Measurements from ENCODE around the gene AP1AR. TPM values are rescaled to one million over a fixed set of nuclear protein-coding genes. Genes with fewer than 3 reads are reported as not detected.
A peak's percentile ranks its signal among the peaks of the same experiment; 100 is the strongest.

AP1AR gene, protein sequence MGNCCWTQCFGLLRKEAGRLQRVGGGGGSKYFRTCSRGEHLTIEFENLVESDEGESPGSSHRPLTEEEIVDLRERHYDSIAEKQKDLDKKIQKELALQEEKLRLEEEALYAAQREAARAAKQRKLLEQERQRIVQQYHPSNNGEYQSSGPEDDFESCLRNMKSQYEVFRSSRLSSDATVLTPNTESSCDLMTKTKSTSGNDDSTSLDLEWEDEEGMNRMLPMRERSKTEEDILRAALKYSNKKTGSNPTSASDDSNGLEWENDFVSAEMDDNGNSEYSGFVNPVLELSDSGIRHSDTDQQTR
- 22.0 and 31.0 TPM in 2 replicates for total RNA-seq

DNA sequence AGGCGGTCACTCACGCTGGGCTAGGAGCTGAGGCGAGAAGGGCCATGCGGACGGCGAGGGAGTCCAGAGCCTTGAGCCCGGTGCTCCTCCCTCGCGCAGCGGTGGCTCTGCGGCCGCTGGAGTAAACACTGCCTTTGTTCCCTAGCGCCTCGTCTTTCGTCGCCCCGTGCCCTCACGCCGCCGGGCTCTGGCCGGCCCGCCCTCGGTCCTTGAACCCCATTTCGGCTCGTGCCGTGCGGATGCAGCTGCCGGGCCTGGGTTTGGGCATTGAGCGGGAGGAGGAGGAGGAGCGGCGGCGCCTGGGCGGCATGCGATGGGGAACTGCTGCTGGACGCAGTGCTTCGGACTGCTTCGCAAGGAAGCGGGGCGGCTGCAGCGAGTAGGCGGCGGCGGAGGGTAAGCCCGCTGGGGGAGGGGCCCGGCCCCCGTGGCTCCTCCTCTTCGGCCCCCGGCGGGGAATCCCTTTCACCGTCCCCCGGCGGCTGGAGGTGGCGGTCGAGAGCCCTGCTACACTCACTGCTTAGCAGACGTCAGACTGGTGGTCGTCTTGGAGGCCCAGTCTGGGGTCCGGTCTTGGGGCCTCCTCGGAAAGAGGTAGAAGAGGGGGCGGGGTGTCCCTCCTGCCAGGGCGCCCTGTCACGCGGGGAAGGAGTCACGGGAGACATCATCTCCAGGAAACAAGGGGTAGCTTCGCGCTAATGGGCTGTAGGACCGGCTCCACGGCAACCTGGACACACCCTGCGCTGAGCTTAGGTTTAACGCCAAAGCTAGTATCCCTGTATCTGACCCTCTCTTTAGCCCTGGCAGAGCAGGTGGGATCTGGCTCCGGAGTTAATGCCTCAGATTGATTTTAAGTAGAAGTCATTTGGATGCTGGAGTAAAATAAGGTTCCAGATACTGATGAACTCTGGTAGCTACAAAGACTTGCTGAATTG is at the start of gene AP1AR:
Gene AP1AR (plus strand): TSS at position 9 of the 935 bp plus-strand sequence. CDS start 305 bp downstream, at position 314.
- no peaks in the 10 kb centered on the region for H3K27me3 ChIP-seq (ENCODE audit: control insufficient read depth, insufficient read depth, low read length)
- TF ChIP-seq CTCF (IDR thresholded peaks at IDR 0.05; ENCODE audit: insufficient read depth, low read length, poor library complexity, severe bottlenecking): peak; percentile 50
- no peaks in the 10 kb centered on the region for H3K36me3 ChIP-seq (ENCODE audit: control insufficient read depth, insufficient read depth, low read length)
- no peak for DNase-seq (ENCODE audit: low read depth)
- peak within 1 kb of the TSS; percentile 94 for H3K4me3 ChIP-seq (ENCODE audit: low read depth, low read length)

- no peak for TF ChIP-seq CTCF (IDR thresholded peaks at IDR 0.05; ENCODE audit: insufficient read depth, low read length, poor library complexity, severe bottlenecking)
- Histone ChIP-seq H3K27me3 (ENCODE audit: control insufficient read depth, insufficient read depth, low read length) (no peaks in the 10 kb centered on the region), H3K36me3 (ENCODE audit: control insufficient read depth, insufficient read depth, low read length) (no peaks in the 10 kb centered on the region), H3K4me3 (ENCODE audit: low read depth, low read length) (no peak overlapping the region)
- no peak for DNase-seq (ENCODE audit: low read depth)
Measured at GRCh38 chr4:112182604-112183003, 49.0 kb upstream of the AP1AR start.

DNA sequence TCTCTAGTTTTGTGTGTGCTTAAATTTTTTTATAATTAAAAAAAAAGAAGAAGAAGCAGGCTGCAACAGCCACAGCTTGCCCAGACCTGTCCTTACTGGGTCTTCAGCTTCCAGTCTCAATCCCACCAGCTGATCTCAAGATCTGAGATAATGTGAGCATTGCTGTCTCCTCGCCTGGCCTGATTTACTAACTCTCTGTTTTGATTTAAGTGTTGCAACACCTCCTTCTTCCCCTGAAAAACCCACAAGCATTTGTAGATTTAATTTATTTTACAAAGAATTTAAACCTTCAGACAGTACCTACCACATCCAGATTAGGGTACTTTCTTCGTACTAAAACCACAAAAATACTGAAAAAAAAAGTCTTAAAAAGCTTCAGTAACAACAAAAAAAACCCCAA is 48.3 kb upstream of the AP1AR start:
- no peak for TF ChIP-seq CTCF (IDR thresholded peaks at IDR 0.05; ENCODE audit: insufficient read depth, low read length, poor library complexity, severe bottlenecking)
- Histone ChIP-seq H3K27me3 (ENCODE audit: control insufficient read depth, insufficient read depth, low read length) (no peaks in the 10 kb centered on the region), H3K36me3 (ENCODE audit: control insufficient read depth, insufficient read depth, low read length) (no peaks in the 10 kb centered on the region), H3K4me3 (ENCODE audit: low read depth, low read length) (no peak overlapping the region)
- DNase-seq (ENCODE audit: low read depth): no peak

DNA sequence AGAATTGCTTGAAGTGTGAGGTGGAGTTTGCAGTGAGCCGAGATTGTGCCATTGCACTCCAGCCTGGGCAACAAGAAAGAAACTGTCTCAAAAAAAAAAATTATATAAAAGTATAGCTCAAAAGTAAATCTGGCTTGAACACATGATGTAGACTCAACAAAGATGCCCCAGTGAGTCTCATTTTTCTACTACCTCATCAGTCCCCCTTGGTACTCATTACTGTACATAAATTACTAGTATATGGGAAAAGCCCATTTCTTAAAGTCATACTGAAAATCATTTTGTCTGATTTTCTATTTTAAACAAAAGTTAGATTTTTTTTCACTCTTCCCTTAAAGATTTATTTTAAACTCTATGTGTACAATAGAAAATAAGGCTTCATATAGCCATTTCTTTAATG is 47.1 kb upstream of the AP1AR start:
- no peak for TF ChIP-seq CTCF (IDR thresholded peaks at IDR 0.05; ENCODE audit: insufficient read depth, low read length, poor library complexity, severe bottlenecking)
- DNase-seq (ENCODE audit: low read depth): no peak
- no peaks in the 10 kb centered on the region for H3K27me3 ChIP-seq (ENCODE audit: control insufficient read depth, insufficient read depth, low read length)
- H3K4me3 ChIP-seq (ENCODE audit: low read depth, low read length): no peak overlapping the region
- H3K36me3 ChIP-seq (ENCODE audit: control insufficient read depth, insufficient read depth, low read length): no peaks in the 10 kb centered on the region

GRCh38 chr4:112185334-112185733 is 46.3 kb upstream of the AP1AR start:
- Histone ChIP-seq H3K4me3 (ENCODE audit: low read depth, low read length) (no peak overlapping the region), H3K36me3 (ENCODE audit: control insufficient read depth, insufficient read depth, low read length) (no peaks in the 10 kb centered on the region), H3K27me3 (ENCODE audit: control insufficient read depth, insufficient read depth, low read length) (no peaks in the 10 kb centered on the region)
- no peak for DNase-seq (ENCODE audit: low read depth)
- no peak for TF ChIP-seq CTCF (IDR thresholded peaks at IDR 0.05; ENCODE audit: insufficient read depth, low read length, poor library complexity, severe bottlenecking)
